ENCODE results near the gene MARCHF2. TPM values are rescaled to one million over a fixed set of nuclear protein-coding genes. Genes with fewer than 3 reads are reported as not detected.

Gene MARCHF2, protein sequence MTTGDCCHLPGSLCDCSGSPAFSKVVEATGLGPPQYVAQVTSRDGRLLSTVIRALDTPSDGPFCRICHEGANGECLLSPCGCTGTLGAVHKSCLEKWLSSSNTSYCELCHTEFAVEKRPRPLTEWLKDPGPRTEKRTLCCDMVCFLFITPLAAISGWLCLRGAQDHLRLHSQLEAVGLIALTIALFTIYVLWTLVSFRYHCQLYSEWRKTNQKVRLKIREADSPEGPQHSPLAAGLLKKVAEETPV
- total RNA-seq: 61.2 and 109 TPM in 2 replicates

DNA sequence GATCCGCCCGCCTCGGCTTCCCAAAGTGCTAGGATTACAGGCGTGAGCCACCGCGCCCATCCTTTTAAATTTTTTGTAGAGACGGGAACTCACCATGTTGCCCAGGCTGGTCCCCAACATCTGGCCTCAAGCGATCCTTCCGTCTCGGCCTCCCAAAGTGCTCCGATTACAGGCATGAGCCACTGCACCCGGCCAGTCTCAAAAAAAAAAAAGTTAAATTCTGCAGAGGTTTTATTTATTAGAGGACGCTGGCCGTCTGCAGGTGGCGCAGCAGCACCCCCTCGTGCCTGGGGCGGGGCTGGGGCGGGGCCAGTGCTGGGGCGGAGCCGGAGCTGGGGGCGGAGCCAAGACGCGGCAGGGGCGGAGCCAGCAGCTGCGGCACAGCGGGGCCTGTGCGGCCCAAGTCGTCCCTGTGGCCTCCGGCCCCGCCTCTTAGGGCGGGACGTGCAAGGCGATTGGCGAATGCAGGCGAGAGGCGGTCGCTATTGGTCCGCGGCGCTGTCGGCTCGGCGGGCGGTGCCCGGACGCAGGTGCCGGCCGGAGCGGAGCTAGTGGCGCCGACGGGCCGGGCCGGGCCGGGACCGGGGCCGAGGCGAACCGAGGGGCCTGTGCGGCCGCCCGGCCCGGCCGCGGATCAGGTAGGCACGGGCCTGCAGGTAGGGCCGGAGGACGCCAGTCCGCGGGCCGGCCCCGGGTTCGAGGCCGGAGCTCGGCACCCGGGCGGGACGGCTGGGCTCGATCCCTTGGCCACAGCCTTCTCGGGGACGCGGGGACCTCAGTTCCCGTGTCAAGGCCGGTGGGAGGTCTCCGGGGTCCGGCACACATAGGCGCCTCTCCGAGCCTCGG lies at the start of gene MARCHF2:
Gene MARCHF2 (plus strand): TSS at position 523 of the 846 bp plus-strand sequence. CDS start 8,536 bp downstream, outside the sequence.

GRCh38 chr19:8363803-8364771 lies 49.0 kb upstream of the MARCHF2 start, which contains the start of gene ANGPTL4:
TSS of gene ANGPTL4 (plus strand) at chr19:8364155. CDS start at chr19:8364322, 167 bp downstream.

DNA sequence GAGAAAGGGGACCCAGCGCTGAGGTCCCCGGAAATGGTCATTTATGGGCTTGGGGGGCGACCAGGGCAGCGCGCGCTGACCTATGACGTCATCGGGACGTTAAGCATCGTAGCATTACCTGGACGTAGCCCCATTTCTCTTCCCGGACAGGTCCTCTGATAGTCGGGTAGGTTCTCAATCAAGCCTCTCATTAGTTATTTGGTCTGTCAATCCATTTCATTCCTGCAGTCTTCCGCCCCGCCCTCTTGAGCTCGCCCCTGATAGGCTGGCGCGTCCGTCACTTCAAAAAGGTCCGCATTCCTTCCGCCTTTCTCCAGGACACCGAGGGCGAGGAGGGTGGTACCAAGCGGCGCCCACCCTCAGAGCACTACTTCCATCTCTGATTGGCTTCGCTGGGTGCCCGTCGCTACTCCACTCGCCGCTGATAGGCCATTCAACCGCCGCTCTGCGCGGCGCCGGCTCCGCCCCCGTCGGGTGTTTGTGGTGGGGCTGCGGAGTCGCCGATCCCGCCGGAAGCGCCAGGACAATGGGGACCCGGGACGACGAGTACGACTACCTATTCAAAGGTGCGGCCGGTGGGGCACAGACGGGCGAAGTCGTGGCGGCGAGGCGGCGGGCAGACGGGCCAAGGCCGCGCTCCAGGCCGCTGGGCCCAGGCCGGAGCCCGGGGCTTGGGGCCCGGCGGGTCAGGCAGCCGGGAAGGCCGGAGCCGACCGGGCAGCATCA lies 23.1 kb upstream of the MARCHF2 start, which contains the start of gene RAB11B:
Gene RAB11B (plus strand): TSS at position 470 of the 726 bp plus-strand sequence. CDS start 57 bp downstream, at position 527.

DNA sequence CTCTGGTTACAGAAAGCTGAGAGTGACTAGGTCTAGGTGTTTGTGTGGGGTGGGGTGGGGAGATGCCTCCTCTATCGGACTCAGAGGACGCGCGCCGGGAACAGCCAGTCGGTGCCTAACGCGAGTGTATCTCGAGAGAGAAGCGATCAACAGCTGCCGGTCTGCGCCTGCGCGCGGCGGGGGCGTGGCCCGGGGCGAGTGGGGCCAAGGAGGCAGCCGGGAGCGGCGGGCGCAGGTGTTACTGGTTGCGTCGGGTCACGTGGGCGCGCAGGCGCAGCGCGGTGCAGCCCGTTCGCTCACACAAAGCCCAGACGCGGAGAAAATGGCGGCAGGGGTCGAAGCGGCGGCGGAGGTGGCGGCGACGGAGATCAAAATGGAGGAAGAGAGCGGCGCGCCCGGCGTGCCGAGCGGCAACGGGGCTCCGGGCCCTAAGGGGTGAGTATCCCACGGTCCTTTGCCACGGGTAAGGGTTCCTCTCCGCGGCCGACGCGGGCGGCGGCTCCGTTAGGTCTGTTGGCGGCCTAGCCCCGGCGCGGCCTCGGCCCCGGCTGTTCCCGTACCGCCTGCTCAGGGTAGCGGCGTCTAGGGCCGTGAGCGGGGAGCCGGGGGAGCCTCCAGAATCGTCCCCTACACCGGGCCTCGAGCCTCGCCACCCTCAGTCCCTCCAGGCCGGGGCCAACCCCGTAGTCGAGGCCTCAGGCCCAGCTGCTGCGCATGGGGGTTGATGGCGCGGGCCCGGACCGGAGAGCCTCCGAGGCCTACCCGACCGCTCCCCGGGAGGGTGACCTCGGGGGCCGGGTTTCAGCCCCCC lies 31.8 kb downstream of the MARCHF2 start, which contains the start of gene HNRNPM:
Gene HNRNPM (plus strand): TSS at position 299 of the 811 bp plus-strand sequence. CDS start 24 bp downstream, at position 323.

Other genes starting within 250 kb of the MARCHF2 start
- gene CERS4, start 203.9 kb upstream of the MARCHF2 start, total RNA-seq: 5.8 and 9.4 TPM in 2 replicates
- gene CD320, start 104.9 kb upstream of the MARCHF2 start, total RNA-seq: 14.5 and 28.2 TPM in 2 replicates
- gene NDUFA7, start 91.9 kb upstream of the MARCHF2 start, total RNA-seq: 13.0 and 18.3 TPM in 2 replicates
- gene RPS28, start 91.8 kb upstream of the MARCHF2 start, total RNA-seq: 386 and 602 TPM in 2 replicates
- gene KANK3, start 70.0 kb upstream of the MARCHF2 start, total RNA-seq: 1.1 and 1.4 TPM in 2 replicates
- 6.0 and 41.4 TPM in 2 replicates for gene ANGPTL4, start 49.1 kb upstream of the MARCHF2 start, total RNA-seq
- gene RAB11B, start 22.9 kb upstream of the MARCHF2 start, total RNA-seq: 23.9 and 28.4 TPM in 2 replicates
- gene HNRNPM, start 31.7 kb downstream of the MARCHF2 start, total RNA-seq: 39.8 and 53.7 TPM in 2 replicates
- not detected in 2 replicates for gene PRAM1, start 89.3 kb downstream of the MARCHF2 start, total RNA-seq
- gene ZNF414, start 100.9 kb downstream of the MARCHF2 start, total RNA-seq: 1.2 and 9.8 TPM in 2 replicates
- gene MYO1F, start 164.1 kb downstream of the MARCHF2 start, total RNA-seq: 0.21 TPM in 1 of 2 replicates, not detected in the other
- gene ADAMTS10, start 197.4 kb downstream of the MARCHF2 start, total RNA-seq: 0.24 TPM in 1 of 2 replicates, not detected in the other
- gene NFILZ, start 217.3 kb downstream of the MARCHF2 start, total RNA-seq: not detected in 2 replicates